Neural progenitor cell (in vitro differentiated cells): ENCODE results near the gene ANGEL2.

Experiments
- CTCF ChIP-seq: fragments of 200-600 bp; sonication (generic); IDR thresholded peaks from 2 replicates; pipeline ENCODE4 v1.5.1; 2017; ENCODE audit warnings: antibody characterized with exemption, mild to moderate bottlenecking
- EZH2 ChIP-seq: fragments of 200-600 bp; sonication (generic); IDR thresholded peaks from 2 replicates; pipeline ENCODE4 v1.6.1; 2017; ENCODE audit warnings: antibody characterized with exemption, mild to moderate bottlenecking, moderate library complexity

- no peak for TF ChIP-seq CTCF
- no peak for TF ChIP-seq EZH2
Measured at GRCh38 chr1:212981025-212981495, 34.6 kb downstream of the ANGEL2 start.
